HEK293 (cell line): ENCODE data around the gene EPHB1.

ENCODE experiments used
- CTCF ChIA-PET: fragments of 350-600 bp; formaldehyde crosslinking; extraction: SDS; loops from one replicate; lab custom pipeline; 2021; ENCODE audit warnings: antibody characterized with exemption; lab: Yijun Ruan, JAX
- POLR2A ChIA-PET: fragments of 300-600 bp; formaldehyde crosslinking; extraction: SDS; loops from one replicate; lab custom pipeline; 2020; ENCODE audit warnings: antibody characterized with exemption, inconsistent platforms; lab: Yijun Ruan, JAX
- H3K27ac ChIP-seq: fragments of 200-500 bp; sonication (Bioruptor generic); 2 replicates; pipeline ENCODE4 v1.5.1; 2014; ENCODE audit warnings: low read depth, low read length, control low read depth, inconsistent platforms; ENCODE audit errors: extremely low read depth
- H3K36me3 ChIP-seq, 2 experiments: fragments of 200-500 bp in 1 of 2; sonication (Bioruptor generic) in 1 of 2; 1 replicate in 1 of 2; 2 replicates in 1 of 2; pipeline ENCODE4 v1.5.1; 2014 to 2017; ENCODE audit warnings: inconsistent platforms in 2 of 2, low read length in 2 of 2; ENCODE audit not compliant: control insufficient read depth in 2 of 2, insufficient read depth in 1 of 2
- H3K4me1 ChIP-seq: fragments of 200-500 bp; sonication (Bioruptor generic); 2 replicates; pipeline ENCODE4 v1.5.1; 2014; ENCODE audit warnings: mild to moderate bottlenecking, low read length, inconsistent platforms; ENCODE audit not compliant: control insufficient read depth, insufficient read depth
- H3K4me3 ChIP-seq: 2 replicates; pipeline ENCODE4 v1.5.1; 2011; ENCODE audit warnings: low read depth, mild to moderate bottlenecking, control low read depth, low read length, moderate library complexity
- H3K9me3 ChIP-seq: fragments of 200-500 bp; sonication (Bioruptor generic); 2 replicates; pipeline ENCODE4 v1.5.1; 2014; ENCODE audit warnings: low read depth, low read length, inconsistent platforms; ENCODE audit not compliant: control insufficient read depth, insufficient read depth
- AEBP2 ChIP-seq: fragments of 450-650 bp; formaldehyde crosslinking; IDR thresholded peaks from 2 replicates; pipeline ENCODE4 v1.5.1; 2016; ENCODE audit warnings: missing biosample characterization, missing genetic modification characterization, borderline replicate concordance
- HIC1 ChIP-seq: fragments of 450-650 bp; formaldehyde crosslinking; IDR thresholded peaks from 2 replicates; pipeline ENCODE4 v1.5.1; 2016; ENCODE audit warnings: missing biosample characterization, missing genetic modification characterization
- KLF10 ChIP-seq: fragments of 450-650 bp; IDR thresholded peaks from 2 replicates; pipeline ENCODE4 v1.5.1; 2018; ENCODE audit warnings: missing biosample characterization, mild to moderate bottlenecking, missing genetic modification characterization
- MYNN ChIP-seq: fragments of 450-650 bp; formaldehyde crosslinking; IDR thresholded peaks from 2 replicates; pipeline ENCODE4 v1.5.1; 2016; ENCODE audit warnings: missing biosample characterization, missing genetic modification characterization, borderline replicate concordance
- PRDM1 ChIP-seq: fragments of 450-650 bp; formaldehyde crosslinking; IDR thresholded peaks from 2 replicates; pipeline ENCODE4; 2016; ENCODE audit warnings: missing biosample characterization, missing genetic modification characterization
- ZBTB20 ChIP-seq: fragments of 450-650 bp; formaldehyde crosslinking; IDR thresholded peaks from 2 replicates; pipeline ENCODE4 v1.5.1; 2016; ENCODE audit warnings: missing biosample characterization, missing genetic modification characterization
- ZBTB6 ChIP-seq: fragments of 450-650 bp; formaldehyde crosslinking; IDR thresholded peaks from 2 replicates; pipeline ENCODE4 v1.5.1; 2017; ENCODE audit warnings: missing biosample characterization, missing genetic modification characterization
- ZFP37 ChIP-seq: fragments of 450-650 bp; formaldehyde crosslinking; IDR thresholded peaks from 2 replicates; pipeline ENCODE4 v1.5.1; 2016; ENCODE audit warnings: missing biosample characterization, missing genetic modification characterization
- ZNF626 ChIP-seq: fragments of 450-650 bp; sonication (Bioruptor Pico); formaldehyde crosslinking; IDR thresholded peaks from 2 replicates; pipeline ENCODE4 v1.5.1; 2018; ENCODE audit warnings: missing biosample characterization, missing genetic modification characterization, inconsistent platforms
- ZNF654 ChIP-seq: fragments of 450-650 bp; formaldehyde crosslinking; IDR thresholded peaks from 2 replicates; pipeline ENCODE4 v1.5.1; 2016; ENCODE audit warnings: low read depth, missing biosample characterization, missing genetic modification characterization
- ZNF768 ChIP-seq: fragments of 450-650 bp; formaldehyde crosslinking; IDR thresholded peaks from 2 replicates; pipeline ENCODE4 v1.5.1; 2018; ENCODE audit warnings: missing biosample characterization, mild to moderate bottlenecking, missing genetic modification characterization
- TF ChIP-seq, protein P1 (sequence below): fragments of 450-650 bp; formaldehyde crosslinking; IDR thresholded peaks from 2 replicates; pipeline ENCODE4 v1.5.1; 2017; ENCODE audit warnings: missing biosample characterization, missing genetic modification characterization
- TF ChIP-seq, protein P2 (sequence below): fragments of 450-650 bp; IDR thresholded peaks from 2 replicates; pipeline ENCODE4 v1.5.1; 2018; ENCODE audit warnings: missing biosample characterization, mild to moderate bottlenecking, missing genetic modification characterization
- TF ChIP-seq, protein P3 (sequence below): fragments of 450-650 bp; formaldehyde crosslinking; IDR thresholded peaks from 2 replicates; pipeline ENCODE4 v1.5.1; 2016; ENCODE audit warnings: missing biosample characterization, missing genetic modification characterization, borderline replicate concordance

EPHB1 gene

DNA sequence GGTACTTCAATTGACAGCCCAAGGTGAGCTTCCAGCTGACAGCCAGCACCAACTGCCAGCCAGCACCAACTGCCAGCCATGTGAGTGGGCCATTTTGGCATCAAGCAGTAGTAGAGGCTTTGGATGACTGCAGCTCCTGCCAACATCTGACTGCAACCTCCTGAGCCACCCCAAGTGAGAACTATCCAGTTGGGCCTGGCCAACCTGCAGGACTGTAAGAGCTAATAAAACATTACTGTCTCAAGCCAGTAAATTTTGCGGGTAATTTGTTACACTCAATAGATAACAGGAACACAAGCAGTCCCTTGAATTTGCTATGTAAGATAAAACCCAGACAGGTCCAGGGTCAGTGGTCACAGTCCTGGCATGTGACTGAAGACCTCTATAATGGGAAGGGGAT is 29.7 kb downstream of the EPHB1 start:
- CTCF ChIA-PET = no interaction called here
- POLR2A ChIA-PET = no interaction called here
- Histone ChIP-seq H3K36me3 (no peaks in the 10 kb centered on the region), H3K9me3 (no peaks in the 10 kb centered on the region), H3K27ac (no peak overlapping the region), H3K4me3 (no peak overlapping the region), H3K4me1 (no peaks in the 10 kb centered on the region)
- TF ChIP-seq MYNN = no peak

DNA sequence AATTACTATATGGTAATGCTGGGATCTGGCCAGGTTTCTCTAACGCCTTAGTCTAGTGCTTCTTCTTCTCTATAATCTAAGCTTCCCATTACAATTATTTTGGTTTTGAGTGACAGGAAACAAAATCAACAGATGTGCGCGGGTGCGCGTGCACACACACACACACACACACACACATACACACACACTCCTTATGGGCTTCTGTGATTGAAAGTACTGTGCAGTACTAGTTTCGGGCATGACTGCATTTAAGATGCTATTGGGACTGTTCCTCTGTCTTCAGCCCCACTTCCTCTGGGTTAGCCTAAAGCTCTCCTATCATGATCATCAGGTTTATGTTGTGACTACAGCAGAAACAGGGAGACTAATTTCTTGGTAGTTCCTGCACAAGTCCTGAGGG is 32.2 kb downstream of the EPHB1 start:
- H3K4me3 ChIP-seq = no peak overlapping the region
- H3K9me3 ChIP-seq = no peaks in the 10 kb centered on the region
- H3K36me3 ChIP-seq = no peaks in the 10 kb centered on the region
- ChIA-PET POLR2A (no interaction called here), CTCF (interaction anchor here (0.6 kb wide), 1 partner anchor 334 kb away, joined by 3 read pairs; no protein-coding TSS in a partner anchor)
- TF ChIP-seq, protein P1, sequence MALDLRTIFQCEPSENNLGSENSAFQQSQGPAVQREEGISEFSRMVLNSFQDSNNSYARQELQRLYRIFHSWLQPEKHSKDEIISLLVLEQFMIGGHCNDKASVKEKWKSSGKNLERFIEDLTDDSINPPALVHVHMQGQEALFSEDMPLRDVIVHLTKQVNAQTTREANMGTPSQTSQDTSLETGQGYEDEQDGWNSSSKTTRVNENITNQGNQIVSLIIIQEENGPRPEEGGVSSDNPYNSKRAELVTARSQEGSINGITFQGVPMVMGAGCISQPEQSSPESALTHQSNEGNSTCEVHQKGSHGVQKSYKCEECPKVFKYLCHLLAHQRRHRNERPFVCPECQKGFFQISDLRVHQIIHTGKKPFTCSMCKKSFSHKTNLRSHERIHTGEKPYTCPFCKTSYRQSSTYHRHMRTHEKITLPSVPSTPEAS (tag by site-specific recombination) = no peak
- no peak for TF ChIP-seq KLF10 (tag by site-specific recombination)
- no peak for TF ChIP-seq ZNF626
- TF ChIP-seq, protein P2, sequence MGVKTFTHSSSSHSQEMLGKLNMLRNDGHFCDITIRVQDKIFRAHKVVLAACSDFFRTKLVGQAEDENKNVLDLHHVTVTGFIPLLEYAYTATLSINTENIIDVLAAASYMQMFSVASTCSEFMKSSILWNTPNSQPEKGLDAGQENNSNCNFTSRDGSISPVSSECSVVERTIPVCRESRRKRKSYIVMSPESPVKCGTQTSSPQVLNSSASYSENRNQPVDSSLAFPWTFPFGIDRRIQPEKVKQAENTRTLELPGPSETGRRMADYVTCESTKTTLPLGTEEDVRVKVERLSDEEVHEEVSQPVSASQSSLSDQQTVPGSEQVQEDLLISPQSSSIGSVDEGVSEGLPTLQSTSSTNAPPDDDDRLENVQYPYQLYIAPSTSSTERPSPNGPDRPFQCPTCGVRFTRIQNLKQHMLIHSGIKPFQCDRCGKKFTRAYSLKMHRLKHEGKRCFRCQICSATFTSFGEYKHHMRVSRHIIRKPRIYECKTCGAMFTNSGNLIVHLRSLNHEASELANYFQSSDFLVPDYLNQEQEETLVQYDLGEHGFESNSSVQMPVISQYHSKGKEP = no peak
- TF ChIP-seq ZBTB6 = no peak
- TF ChIP-seq ZNF654 = no peak
- TF ChIP-seq, protein P3, sequence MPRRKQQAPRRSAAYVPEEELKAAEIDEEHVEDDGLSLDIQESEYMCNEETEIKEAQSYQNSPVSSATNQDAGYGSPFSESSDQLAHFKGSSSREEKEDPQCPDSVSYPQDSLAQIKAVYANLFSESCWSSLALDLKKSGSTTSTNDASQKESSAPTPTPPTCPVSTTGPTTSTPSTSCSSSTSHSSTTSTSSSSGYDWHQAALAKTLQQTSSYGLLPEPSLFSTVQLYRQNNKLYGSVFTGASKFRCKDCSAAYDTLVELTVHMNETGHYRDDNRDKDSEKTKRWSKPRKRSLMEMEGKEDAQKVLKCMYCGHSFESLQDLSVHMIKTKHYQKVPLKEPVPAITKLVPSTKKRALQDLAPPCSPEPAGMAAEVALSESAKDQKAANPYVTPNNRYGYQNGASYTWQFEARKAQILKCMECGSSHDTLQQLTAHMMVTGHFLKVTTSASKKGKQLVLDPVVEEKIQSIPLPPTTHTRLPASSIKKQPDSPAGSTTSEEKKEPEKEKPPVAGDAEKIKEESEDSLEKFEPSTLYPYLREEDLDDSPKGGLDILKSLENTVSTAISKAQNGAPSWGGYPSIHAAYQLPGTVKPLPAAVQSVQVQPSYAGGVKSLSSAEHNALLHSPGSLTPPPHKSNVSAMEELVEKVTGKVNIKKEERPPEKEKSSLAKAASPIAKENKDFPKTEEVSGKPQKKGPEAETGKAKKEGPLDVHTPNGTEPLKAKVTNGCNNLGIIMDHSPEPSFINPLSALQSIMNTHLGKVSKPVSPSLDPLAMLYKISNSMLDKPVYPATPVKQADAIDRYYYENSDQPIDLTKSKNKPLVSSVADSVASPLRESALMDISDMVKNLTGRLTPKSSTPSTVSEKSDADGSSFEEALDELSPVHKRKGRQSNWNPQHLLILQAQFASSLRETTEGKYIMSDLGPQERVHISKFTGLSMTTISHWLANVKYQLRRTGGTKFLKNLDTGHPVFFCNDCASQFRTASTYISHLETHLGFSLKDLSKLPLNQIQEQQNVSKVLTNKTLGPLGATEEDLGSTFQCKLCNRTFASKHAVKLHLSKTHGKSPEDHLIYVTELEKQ (tag by site-specific recombination) = no peak
- no peak for TF ChIP-seq ZBTB20 (tag by site-specific recombination)
- TF ChIP-seq ZNF768 (tag by site-specific recombination) = no peak
- TF ChIP-seq HIC1 (tag by site-specific recombination) = no peak
- no peak for TF ChIP-seq ZFP37 (tag by site-specific recombination)
- no peak for TF ChIP-seq PRDM1
- TF ChIP-seq AEBP2 (tag by site-specific recombination) = no peak
- H3K27ac ChIP-seq = no peak overlapping the region
- H3K4me1 ChIP-seq = no peaks in the 10 kb centered on the region
